ENCODE data around the gene CCDC33. TPM values are rescaled to one million over a fixed set of nuclear protein-coding genes. Genes with fewer than 3 reads are reported as not detected.

CCDC33 gene
- total RNA-seq, 1 experiment from 2014 or later = 0.15 TPM

- TF ChIP-seq EZH2 (IDR thresholded peaks at IDR 0.05) = no peak
- TF ChIP-seq POLR2AphosphoS5 (IDR thresholded peaks at IDR 0.05; ENCODE audit: low read depth, low read length) = no peak
Observed at GRCh38 chr15:74234598-74234875, 1.6 kb upstream of the CCDC33 start (continued).

DNA sequence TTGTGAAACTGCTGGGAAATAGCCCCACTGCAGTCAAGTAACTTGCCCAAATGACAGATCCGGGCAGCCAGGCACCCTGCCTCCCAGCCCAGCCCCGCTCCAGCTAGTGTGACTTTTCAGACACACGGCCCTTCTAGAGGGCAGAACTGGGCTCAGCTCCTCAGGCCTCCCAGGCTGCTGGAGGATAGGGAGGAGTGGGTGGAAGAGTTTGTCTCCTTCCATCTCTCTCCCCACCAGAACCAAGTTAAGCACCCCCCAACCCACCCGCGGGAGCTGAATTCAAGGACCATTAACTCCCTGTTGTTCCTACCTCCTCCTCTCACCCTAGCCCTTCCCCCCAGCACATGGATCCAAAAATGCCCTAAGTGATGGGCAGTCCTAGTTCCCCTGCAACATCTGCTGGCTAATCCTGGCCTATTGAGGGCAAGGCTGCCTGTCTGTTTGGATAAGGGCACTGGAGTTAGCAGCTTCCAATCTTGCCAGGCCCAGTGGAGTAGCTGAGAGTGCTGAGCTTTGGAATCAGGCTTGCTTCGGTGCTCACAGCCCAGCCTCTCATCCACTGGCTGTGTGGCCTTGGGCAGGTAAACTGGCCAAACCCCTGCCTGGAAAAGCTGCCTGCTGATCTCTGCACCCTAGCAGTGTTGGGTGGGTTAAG lies 3.1 kb downstream of the CCDC33 start:
- Histone ChIP-seq H3K36me3 (ENCODE audit: control insufficient read depth in 1 of 2, insufficient read depth in 2 of 2, low read length in 2 of 2) (no peaks in the 10 kb centered on the region), H3K4me2 (ENCODE audit: low read length) (peak overlapping the region; percentile 60), H3K79me2 (ENCODE audit: insufficient read depth, low read length) (no peaks in the 10 kb centered on the region), H3K9me2 (ENCODE audit: insufficient read depth) (no peaks in the 10 kb centered on the region), H3K4me1 (ENCODE audit: control insufficient read depth in 1 of 2, insufficient read depth in 2 of 2, low read length in 2 of 2) (peaks cover 41 to 49% of the 10 kb centered on the region in 2 experiments), H3K9ac (ENCODE audit: low read length) (no peak overlapping the region), H3K9me3 (ENCODE audit: control insufficient read depth in 1 of 2, insufficient read depth in 1 of 2, low read depth in 1 of 2, low read length in 2 of 2) (no peaks in the 10 kb centered on the region), H4K20me1 (ENCODE audit: insufficient read depth) (no peaks in the 10 kb centered on the region), H2AFZ (ENCODE audit: low read depth, low read length, poor library complexity, severe bottlenecking) (no peak overlapping the region), H3K27ac (ENCODE audit: low read depth, low read length) (peak overlapping the region; percentile 64), H3K4me3 (replicated peaks in 1 of 2; ENCODE audit: low read depth in 1 of 2, low read length in 2 of 2) (no peak overlapping the region), H3K27me3 (ENCODE audit: insufficient read depth, low read length) (no peaks in the 10 kb centered on the region)
- TF ChIP-seq JUND (IDR thresholded peaks at IDR 0.05) (no peak), ATF3 (IDR thresholded peaks at IDR 0.05) (no peak), SP1 (IDR thresholded peaks at IDR 0.05; ENCODE audit: low read depth) (no peak), CBX3 (IDR thresholded peaks at IDR 0.05; ENCODE audit: low read depth) (no peak), ELF1 (IDR thresholded peaks at IDR 0.05; ENCODE audit: borderline replicate concordance, low read depth) (no peak)
- CTCF ChIA-PET = interaction anchor here (0.7 to 2.4 kb wide), 4 partner anchors 10 to 95 kb away, joined by 3 to 18 read pairs (median 4); no protein-coding TSS in a partner anchor
- POLR2A ChIA-PET = no interaction called here
- BruUV-seq (replicated peaks) = no TSS peak
- RAD21 ChIA-PET (ENCODE audit: low non-redundant PET in 1 of 2, low total read pairs in 2 of 2, uncharacterized antibody in 2 of 2, unreplicated experiment in 2 of 2) = interaction anchor here in 1 of 2 experiments (0.9 kb wide), 1 partner anchor 68 kb away, joined by 3 read pairs; no protein-coding TSS in a partner anchor
- DNase-seq (ENCODE audit: low read depth, low spot score) = no peak
- intact Hi-C loops (cut with micrococcal nuclease) = no loop called here
- no peak for ATAC-seq

Data from HCT116 (cell line).